SK-N-SH treated with all-trans-retinoic acid at 6 μM for 48 hours (cell line): ENCODE data around the gene AEBP1.

Experiments used
- ATAC-seq: fragments of 200-7000 bp; cut with Tn5 transposase; 3 replicates; pipeline ENCODE4 v1.9.1; 2020; ENCODE audit warnings: mild to moderate bottlenecking, moderate library complexity
- ARNTL ChIP-seq: fragments of 450-650 bp; formaldehyde crosslinking; IDR thresholded peaks from 2 replicates; pipeline ENCODE4 v1.5.0; 2020; ENCODE audit warnings: low read depth, mild to moderate bottlenecking, moderate library complexity, borderline replicate concordance
- BACH2 ChIP-seq: fragments of 250-450 bp; sonication (Bioruptor Pico); IDR thresholded peaks from 2 replicates; pipeline ENCODE4 v1.9.0; 2021; ENCODE audit warnings: mild to moderate bottlenecking, borderline replicate concordance
- CSDC2 ChIP-seq: fragments of 250-450 bp; sonication (Bioruptor Pico); IDR thresholded peaks from 2 replicates; pipeline ENCODE4 v1.5.0; 2020; ENCODE audit warnings: mild to moderate bottlenecking, moderate library complexity
- ESRRG ChIP-seq: fragments of 250-450 bp; sonication (Bioruptor Pico); IDR thresholded peaks from 2 replicates; pipeline ENCODE4 v1.6.1; 2021; ENCODE audit warnings: mild to moderate bottlenecking
- GLIS3 ChIP-seq: fragments of 250-450 bp; sonication (Bioruptor Pico); IDR thresholded peaks from 2 replicates; pipeline ENCODE4 v1.5.0; 2020; ENCODE audit warnings: mild to moderate bottlenecking, moderate library complexity
- ISL1 ChIP-seq: fragments of 250-450 bp; sonication (Bioruptor Pico); IDR thresholded peaks from 2 replicates; pipeline ENCODE4 v2.1.2; 2022; ENCODE audit warnings: mild to moderate bottlenecking, moderate library complexity
- PPARA ChIP-seq: fragments of 250-450 bp; sonication (Bioruptor Pico); IDR thresholded peaks from 2 replicates; pipeline ENCODE4 v1.5.0; 2020; ENCODE audit warnings: mild to moderate bottlenecking, borderline replicate concordance
- SNAI2 ChIP-seq: fragments of 250-450 bp; sonication (Bioruptor Pico); IDR thresholded peaks from 2 replicates; pipeline ENCODE4 v1.5.0; 2020; ENCODE audit warnings: mild to moderate bottlenecking, moderate library complexity
- TCF4 ChIP-seq: fragments of 250-450 bp; sonication (Bioruptor Pico); IDR thresholded peaks from 2 replicates; pipeline ENCODE4 v1.8.0; 2021; ENCODE audit warnings: mild to moderate bottlenecking, moderate library complexity, borderline replicate concordance
- TOX ChIP-seq: fragments of 250-450 bp; sonication (Bioruptor Pico); IDR thresholded peaks from 2 replicates; pipeline ENCODE4 v1.8.0; 2021; ENCODE audit warnings: mild to moderate bottlenecking, moderate library complexity, borderline replicate concordance
- ZC3H10 ChIP-seq: fragments of 250-450 bp; sonication (Bioruptor Pico); IDR thresholded peaks from 2 replicates; pipeline ENCODE4 v1.5.1; 2021; ENCODE audit warnings: mild to moderate bottlenecking, moderate library complexity
- ZFP3 ChIP-seq: fragments of 250-450 bp; sonication (Bioruptor Pico); IDR thresholded peaks from 2 replicates; pipeline ENCODE4 v1.5.0; 2020; ENCODE audit warnings: mild to moderate bottlenecking, moderate library complexity
- ZNF565 ChIP-seq: fragments of 450-650 bp; formaldehyde crosslinking; conservative IDR thresholded peaks from 2 replicates; pipeline ENCODE4 v1.5.0; 2020; ENCODE audit warnings: low read depth, mild to moderate bottlenecking, moderate library complexity
- ZNF70 ChIP-seq: fragments of 450-650 bp; formaldehyde crosslinking; IDR thresholded peaks from 2 replicates; pipeline ENCODE4 v1.5.0; 2020; ENCODE audit warnings: mild to moderate bottlenecking, moderate library complexity
- ZNF8 ChIP-seq: fragments of 450-650 bp; formaldehyde crosslinking; IDR thresholded peaks from 2 replicates; pipeline ENCODE4 v1.5.0; 2020; ENCODE audit warnings: mild to moderate bottlenecking, moderate library complexity
- TF ChIP-seq, protein P1 (sequence below): fragments of 250-450 bp; sonication (Bioruptor Pico); IDR thresholded peaks from 2 replicates; pipeline ENCODE4 v1.8.0; 2020; ENCODE audit warnings: mild to moderate bottlenecking, moderate library complexity, borderline replicate concordance
- TF ChIP-seq, protein P2 (sequence below): fragments of 250-450 bp; sonication (Bioruptor Pico); IDR thresholded peaks from 2 replicates; pipeline ENCODE4 v1.8.0; 2021; ENCODE audit warnings: low read depth, mild to moderate bottlenecking, moderate library complexity, borderline replicate concordance
- TF ChIP-seq, protein P3 (sequence below): fragments of 250-450 bp; sonication (Bioruptor Pico); IDR thresholded peaks from 2 replicates; pipeline ENCODE4 v1.5.0; 2020; ENCODE audit warnings: mild to moderate bottlenecking, moderate library complexity
- TF ChIP-seq, protein P4 (sequence below): fragments of 250-450 bp; sonication (Bioruptor Pico); IDR thresholded peaks from 2 replicates; pipeline ENCODE4 v1.5.1; 2021; ENCODE audit warnings: mild to moderate bottlenecking, moderate library complexity

Gene AEBP1

DNA sequence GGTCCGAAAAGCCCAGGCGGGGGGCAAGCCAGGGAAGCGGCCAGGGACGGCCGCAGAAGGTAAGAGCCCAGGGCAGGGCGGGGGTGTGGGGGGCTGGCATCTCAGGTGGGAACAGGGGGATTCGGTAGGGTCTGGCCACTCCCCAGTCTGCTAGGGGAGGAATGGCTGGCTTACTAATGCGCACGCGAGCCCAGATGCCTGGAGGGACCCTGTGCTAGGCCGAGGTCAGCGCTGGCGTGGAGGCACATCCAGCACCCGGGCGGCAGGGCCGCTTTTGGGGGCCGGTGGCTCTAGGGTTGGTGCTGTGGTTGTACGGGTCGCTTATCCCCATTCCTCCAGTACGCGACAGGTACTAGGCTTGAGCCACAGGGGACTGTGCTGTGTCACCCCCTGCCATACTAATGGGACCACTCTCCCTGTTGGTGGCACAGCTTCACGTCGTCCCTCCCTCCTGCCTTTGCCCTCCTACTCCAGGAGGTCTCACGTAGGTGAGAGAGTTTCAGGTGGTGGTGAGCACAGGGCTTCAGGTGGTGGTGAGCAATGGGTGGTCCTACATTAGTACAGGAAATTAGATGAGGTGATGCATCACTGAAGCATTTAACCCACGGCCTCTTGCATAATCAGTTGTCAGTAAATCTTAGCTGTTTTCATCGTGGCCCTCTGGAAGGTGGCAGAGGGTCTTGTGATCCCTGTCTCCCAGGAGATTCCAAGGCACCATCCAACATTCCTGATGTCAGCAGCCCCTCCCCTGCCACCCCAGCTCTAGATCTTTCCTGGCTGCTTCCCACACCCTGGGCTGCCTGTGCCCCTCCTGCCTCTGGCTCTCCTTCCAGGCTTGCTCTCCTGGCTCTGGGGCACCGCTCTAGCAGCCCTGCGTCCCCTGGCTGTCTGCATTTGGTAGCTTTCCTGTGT lies 971 bp downstream of the AEBP1 start:
- TF ChIP-seq TCF4 (no peak), SNAI2 (no peak), PPARA (no peak)
- TF ChIP-seq, protein P1, sequence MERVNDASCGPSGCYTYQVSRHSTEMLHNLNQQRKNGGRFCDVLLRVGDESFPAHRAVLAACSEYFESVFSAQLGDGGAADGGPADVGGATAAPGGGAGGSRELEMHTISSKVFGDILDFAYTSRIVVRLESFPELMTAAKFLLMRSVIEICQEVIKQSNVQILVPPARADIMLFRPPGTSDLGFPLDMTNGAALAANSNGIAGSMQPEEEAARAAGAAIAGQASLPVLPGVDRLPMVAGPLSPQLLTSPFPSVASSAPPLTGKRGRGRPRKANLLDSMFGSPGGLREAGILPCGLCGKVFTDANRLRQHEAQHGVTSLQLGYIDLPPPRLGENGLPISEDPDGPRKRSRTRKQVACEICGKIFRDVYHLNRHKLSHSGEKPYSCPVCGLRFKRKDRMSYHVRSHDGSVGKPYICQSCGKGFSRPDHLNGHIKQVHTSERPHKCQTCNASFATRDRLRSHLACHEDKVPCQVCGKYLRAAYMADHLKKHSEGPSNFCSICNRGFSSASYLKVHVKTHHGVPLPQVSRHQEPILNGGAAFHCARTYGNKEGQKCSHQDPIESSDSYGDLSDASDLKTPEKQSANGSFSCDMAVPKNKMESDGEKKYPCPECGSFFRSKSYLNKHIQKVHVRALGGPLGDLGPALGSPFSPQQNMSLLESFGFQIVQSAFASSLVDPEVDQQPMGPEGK (CRISPR knock-in tag): no peak
- TF ChIP-seq, protein P2, sequence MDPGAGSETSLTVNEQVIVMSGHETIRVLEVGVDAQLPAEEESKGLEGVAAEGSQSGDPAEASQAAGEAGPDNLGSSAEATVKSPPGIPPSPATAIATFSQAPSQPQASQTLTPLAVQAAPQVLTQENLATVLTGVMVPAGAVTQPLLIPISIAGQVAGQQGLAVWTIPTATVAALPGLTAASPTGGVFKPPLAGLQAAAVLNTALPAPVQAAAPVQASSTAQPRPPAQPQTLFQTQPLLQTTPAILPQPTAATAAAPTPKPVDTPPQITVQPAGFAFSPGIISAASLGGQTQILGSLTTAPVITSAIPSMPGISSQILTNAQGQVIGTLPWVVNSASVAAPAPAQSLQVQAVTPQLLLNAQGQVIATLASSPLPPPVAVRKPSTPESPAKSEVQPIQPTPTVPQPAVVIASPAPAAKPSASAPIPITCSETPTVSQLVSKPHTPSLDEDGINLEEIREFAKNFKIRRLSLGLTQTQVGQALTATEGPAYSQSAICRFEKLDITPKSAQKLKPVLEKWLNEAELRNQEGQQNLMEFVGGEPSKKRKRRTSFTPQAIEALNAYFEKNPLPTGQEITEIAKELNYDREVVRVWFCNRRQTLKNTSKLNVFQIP (CRISPR knock-in tag): no peak
- TF ChIP-seq, all 23 proteins: peak for 0

DNA sequence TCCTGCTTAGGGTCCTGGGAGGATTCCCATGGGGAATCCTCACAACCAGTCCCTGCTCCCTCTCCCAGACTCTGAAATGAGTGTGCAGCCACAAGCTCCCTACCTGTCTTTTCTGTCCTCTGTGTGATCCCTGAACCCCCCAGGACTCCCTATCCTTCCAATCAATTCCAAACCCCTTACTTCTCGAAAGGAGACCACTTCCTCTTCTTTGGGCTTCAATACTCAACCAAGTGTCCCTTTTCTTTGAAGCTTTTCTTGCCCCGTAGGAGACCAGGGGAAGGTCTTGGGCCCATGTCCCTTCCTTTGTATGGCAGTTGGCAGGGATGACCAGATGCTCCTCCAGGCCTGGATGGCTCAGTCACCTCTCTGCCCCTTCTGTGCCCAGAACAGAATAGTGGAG lies 1.7 kb downstream of the AEBP1 start:
- peak; percentile 0; the same call in 2 of the 3 replicates for ATAC-seq
- TF ChIP-seq ARNTL (no peak), ZNF565 (CRISPR knock-in tag) (no peak), CSDC2 (no peak), ZNF8 (no peak), TCF4 (no peak), ZC3H10 (CRISPR knock-in tag) (no peak), TOX (CRISPR knock-in tag) (no peak), ZNF70 (CRISPR knock-in tag) (no peak), ISL1 (no peak), BACH2 (CRISPR knock-in tag) (no peak), SNAI2 (no peak), ESRRG (CRISPR knock-in tag) (no peak), PPARA (no peak)
- TF ChIP-seq, protein P3, sequence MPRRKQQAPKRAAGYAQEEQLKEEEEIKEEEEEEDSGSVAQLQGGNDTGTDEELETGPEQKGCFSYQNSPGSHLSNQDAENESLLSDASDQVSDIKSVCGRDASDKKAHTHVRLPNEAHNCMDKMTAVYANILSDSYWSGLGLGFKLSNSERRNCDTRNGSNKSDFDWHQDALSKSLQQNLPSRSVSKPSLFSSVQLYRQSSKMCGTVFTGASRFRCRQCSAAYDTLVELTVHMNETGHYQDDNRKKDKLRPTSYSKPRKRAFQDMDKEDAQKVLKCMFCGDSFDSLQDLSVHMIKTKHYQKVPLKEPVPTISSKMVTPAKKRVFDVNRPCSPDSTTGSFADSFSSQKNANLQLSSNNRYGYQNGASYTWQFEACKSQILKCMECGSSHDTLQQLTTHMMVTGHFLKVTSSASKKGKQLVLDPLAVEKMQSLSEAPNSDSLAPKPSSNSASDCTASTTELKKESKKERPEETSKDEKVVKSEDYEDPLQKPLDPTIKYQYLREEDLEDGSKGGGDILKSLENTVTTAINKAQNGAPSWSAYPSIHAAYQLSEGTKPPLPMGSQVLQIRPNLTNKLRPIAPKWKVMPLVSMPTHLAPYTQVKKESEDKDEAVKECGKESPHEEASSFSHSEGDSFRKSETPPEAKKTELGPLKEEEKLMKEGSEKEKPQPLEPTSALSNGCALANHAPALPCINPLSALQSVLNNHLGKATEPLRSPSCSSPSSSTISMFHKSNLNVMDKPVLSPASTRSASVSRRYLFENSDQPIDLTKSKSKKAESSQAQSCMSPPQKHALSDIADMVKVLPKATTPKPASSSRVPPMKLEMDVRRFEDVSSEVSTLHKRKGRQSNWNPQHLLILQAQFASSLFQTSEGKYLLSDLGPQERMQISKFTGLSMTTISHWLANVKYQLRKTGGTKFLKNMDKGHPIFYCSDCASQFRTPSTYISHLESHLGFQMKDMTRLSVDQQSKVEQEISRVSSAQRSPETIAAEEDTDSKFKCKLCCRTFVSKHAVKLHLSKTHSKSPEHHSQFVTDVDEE (CRISPR knock-in tag): no peak

More for the DNA sequence above, 971 bp downstream of the AEBP1 start:
- peak; percentile 59 for ATAC-seq

DNA sequence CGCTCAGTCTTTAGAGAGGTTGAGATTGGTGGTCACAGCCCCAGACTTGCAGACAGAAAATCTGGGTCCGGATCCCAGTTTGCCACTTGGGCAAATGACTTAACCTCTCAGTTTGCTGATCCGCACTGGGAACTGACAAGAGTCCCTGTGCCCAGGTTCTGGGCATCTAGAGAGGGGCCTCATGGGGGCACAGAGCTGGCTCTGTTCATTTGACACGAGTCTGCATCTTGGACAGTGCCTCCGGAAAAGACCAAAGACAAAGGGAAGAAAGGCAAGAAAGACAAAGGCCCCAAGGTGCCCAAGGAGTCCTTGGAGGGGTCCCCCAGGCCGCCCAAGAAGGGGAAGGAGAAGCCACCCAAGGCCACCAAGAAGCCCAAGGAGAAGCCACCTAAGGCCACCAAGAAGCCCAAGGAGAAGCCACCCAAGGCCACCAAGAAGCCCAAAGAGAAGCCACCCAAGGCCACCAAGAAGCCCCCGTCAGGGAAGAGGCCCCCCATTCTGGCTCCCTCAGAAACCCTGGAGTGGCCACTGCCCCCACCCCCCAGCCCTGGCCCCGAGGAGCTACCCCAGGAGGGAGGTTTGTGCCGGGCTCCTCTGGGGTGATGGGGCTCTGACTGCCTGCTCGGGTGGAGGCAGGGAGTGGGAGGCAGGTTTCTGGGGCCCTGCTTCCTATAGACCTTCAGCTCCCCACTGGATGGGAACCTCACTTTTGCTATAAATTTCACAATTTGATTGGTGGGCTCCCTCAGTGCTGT lies 2.3 kb downstream of the AEBP1 start:
- no peak for ATAC-seq

More for the DNA sequence above, 2.3 kb downstream of the AEBP1 start:
- no peak for TF ChIP-seq ZFP3
- no peak for TF ChIP-seq ZNF8
- no peak for TF ChIP-seq ZC3H10 (CRISPR knock-in tag)
- no peak for TF ChIP-seq GLIS3
- TF ChIP-seq, protein P4, sequence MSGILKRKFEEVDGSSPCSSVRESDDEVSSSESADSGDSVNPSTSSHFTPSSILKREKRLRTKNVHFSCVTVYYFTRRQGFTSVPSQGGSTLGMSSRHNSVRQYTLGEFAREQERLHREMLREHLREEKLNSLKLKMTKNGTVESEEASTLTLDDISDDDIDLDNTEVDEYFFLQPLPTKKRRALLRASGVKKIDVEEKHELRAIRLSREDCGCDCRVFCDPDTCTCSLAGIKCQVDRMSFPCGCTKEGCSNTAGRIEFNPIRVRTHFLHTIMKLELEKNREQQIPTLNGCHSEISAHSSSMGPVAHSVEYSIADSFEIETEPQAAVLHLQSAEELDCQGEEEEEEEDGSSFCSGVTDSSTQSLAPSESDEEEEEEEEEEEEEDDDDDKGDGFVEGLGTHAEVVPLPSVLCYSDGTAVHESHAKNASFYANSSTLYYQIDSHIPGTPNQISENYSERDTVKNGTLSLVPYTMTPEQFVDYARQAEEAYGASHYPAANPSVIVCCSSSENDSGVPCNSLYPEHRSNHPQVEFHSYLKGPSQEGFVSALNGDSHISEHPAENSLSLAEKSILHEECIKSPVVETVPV (CRISPR knock-in tag): no peak
- TF ChIP-seq PPARA: no peak
